Myometrial cell (primary cell): ENCODE measurements around the gene SKIL. TPM values are rescaled to one million over a fixed set of nuclear protein-coding genes. Genes with fewer than 3 reads are reported as not detected.

Experiments
- total RNA-seq: library from RNA; depleted of rRNA; stranded (reverse); fragments of >200 nt; gene quantifications from 2 replicates; pipeline ENCODE4 v1.2.3, GENCODE V29; 2015

The SKIL gene, protein sequence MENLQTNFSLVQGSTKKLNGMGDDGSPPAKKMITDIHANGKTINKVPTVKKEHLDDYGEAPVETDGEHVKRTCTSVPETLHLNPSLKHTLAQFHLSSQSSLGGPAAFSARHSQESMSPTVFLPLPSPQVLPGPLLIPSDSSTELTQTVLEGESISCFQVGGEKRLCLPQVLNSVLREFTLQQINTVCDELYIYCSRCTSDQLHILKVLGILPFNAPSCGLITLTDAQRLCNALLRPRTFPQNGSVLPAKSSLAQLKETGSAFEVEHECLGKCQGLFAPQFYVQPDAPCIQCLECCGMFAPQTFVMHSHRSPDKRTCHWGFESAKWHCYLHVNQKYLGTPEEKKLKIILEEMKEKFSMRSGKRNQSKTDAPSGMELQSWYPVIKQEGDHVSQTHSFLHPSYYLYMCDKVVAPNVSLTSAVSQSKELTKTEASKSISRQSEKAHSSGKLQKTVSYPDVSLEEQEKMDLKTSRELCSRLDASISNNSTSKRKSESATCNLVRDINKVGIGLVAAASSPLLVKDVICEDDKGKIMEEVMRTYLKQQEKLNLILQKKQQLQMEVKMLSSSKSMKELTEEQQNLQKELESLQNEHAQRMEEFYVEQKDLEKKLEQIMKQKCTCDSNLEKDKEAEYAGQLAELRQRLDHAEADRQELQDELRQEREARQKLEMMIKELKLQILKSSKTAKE
- 8.6 and 13.5 TPM in 2 replicates for total RNA-seq

GRCh38 chr3:170357176-170358041 lies at the start of gene SKIL:
Gene SKIL (plus strand): TSS chr3:170357715. CDS start chr3:170360332, 2,617 bp downstream.

DNA sequence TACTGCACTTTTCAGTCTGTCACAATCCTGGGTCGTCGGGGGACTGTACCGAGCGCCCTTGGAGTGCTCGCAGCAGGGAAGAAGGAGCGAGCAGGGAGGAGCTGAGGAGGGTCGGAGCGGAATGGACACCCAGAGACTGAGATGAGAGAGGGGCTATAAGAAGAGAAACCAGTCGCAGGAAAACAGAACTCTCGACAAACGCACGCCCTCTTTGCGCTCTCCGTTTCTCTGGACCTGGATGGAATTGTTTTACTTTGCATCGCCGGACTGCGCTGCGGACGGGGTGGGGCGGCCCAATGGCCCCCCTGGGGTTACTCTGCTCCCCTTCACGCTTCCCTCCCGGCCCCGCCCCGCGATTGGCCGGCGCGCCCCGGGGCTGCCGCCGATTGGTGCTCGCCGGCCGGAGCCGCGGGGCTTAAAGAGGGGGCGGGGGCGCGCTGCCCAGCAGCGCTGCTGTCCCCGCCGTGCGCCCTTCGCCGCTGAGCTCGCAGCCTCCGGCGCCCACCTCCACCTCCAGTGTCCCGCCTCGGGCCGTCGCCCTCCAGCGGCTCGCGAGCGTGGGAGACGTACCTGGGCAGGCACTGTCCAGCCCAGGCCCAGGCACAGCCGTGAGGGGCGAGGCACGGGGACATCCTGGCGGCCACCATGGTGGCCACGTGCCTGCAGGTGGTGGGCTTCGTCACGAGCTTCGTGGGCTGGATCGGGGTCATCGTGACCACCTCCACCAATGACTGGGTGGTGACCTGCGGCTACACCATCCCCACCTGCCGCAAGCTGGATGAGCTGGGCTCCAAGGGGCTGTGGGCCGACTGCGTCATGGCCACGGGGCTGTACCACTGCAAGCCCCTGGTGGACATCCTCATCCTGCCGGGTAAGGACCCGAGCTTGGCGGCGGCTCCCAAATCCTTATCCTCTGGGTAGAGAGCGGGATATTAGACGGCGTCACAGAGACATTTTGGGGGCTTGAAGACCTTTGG lies 61.2 kb downstream of the SKIL start, which contains the start of gene CLDN11:
Gene CLDN11, plus strand, starts transcription at position 447 of the 977 bp plus-strand sequence. Its CDS starts 199 bp downstream, at position 646.

Other genes with a start within 250 kb of the SKIL start
- gene PHC3, start 176.0 kb upstream of the SKIL start, total RNA-seq: 10.3 and 11.2 TPM in 2 replicates
- gene PRKCI, start 135.3 kb upstream of the SKIL start, total RNA-seq: 43.5 and 47.5 TPM in 2 replicates
- 146 and 153 TPM in 2 replicates for gene CLDN11, start 61.2 kb downstream of the SKIL start, total RNA-seq
- under 0.01 and 0.29 TPM in 2 replicates for gene SLC7A14, start 228.4 kb downstream of the SKIL start, total RNA-seq